ENCODE results near the gene ST7L. TPM values are rescaled to one million over a fixed set of nuclear protein-coding genes. Genes with fewer than 3 reads are reported as not detected.
"Not testable (repeated sequence)": the region's sequence is repeated elsewhere in the genome, so short reads cannot be mapped to it uniquely, and the experiment has no call there.

Gene ST7L, protein sequence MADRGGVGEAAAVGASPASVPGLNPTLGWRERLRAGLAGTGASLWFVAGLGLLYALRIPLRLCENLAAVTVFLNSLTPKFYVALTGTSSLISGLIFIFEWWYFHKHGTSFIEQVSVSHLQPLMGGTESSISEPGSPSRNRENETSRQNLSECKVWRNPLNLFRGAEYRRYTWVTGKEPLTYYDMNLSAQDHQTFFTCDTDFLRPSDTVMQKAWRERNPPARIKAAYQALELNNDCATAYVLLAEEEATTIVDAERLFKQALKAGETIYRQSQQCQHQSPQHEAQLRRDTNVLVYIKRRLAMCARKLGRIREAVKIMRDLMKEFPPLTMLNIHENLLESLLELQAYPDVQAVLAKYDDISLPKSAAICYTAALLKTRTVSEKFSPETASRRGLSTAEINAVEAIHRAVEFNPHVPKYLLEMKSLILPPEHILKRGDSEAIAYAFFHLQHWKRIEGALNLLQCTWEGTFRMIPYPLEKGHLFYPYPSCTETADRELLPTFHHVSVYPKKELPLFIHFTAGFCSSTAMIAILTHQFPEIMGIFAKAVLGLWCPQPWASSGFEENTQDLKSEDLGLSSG
- polyA plus RNA-seq (2013, experiment 1 of 2), result 12.6 TPM
- 12.5 TPM for polyA plus RNA-seq (2013, experiment 2 of 2)

DNA sequence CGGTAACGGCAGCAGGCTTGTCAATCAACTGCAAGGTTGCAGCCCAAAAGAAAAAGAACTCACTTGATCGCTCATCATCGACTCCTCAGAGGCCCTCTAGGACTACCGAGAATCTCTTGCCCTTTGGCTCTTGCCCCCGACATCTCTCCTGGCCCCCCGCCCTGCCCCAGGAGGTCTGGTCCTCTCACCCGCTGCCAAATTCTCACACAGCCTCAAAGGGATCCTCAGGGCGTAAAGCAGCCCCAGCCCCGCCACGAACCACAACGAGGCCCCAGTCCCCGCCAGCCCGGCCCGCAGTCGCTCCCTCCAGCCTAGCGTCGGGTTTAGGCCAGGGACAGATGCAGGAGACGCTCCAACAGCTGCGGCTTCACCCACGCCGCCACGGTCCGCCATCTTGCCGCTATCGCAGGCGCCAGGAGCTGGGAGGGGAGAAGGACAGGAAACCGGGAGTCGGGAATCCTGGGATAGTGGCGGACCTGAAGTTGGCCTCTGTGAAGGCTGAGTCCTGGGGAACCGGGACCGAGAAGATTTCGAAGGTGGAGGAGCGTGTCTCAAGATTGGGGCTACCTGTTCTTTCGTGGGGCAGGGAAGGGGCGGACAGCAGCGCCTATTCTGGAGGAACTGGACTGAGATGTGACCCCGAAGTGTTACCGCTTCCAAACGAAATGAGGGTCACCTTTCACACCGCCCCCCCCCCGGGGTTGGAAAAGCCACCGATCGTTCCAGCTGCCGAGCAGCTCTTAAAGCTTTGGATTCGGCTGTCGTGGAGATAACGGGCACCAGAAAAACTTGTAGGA lies at the start of gene ST7L:
TSS of gene ST7L (minus strand) at position 421 of the 797 bp plus-strand sequence. CDS start at position 393, 28 bp downstream.
- H3K27me3 ChIP-seq (ENCODE audit: insufficient read depth, low read length), result no peaks in the 10 kb centered on the region
- H3K4me3 ChIP-seq (ENCODE audit: low read length), result peak within 1 kb of the TSS; percentile 92
- WGBS, result under 1% methylated on average over 48 of the region's 48 CpGs
- H3K36me3 ChIP-seq (ENCODE audit: insufficient read depth, low read length), result peaks cover 24% of the 10 kb centered on the region
- peak within 1 kb of the TSS; percentile 95 for H3K9ac ChIP-seq (ENCODE audit: low read depth, low read length)
- H3K4me1 ChIP-seq (ENCODE audit: insufficient read depth, low read length), result peaks cover 11% of the 10 kb centered on the region; the same call in 1 of the 2 replicates
- H3K27ac ChIP-seq (ENCODE audit: low read depth, low read length), result peak within 1 kb of the TSS; percentile 96
- no peaks in the 10 kb centered on the region for H3K9me3 ChIP-seq (ENCODE audit: insufficient read depth, low read depth, low read length)

DNA sequence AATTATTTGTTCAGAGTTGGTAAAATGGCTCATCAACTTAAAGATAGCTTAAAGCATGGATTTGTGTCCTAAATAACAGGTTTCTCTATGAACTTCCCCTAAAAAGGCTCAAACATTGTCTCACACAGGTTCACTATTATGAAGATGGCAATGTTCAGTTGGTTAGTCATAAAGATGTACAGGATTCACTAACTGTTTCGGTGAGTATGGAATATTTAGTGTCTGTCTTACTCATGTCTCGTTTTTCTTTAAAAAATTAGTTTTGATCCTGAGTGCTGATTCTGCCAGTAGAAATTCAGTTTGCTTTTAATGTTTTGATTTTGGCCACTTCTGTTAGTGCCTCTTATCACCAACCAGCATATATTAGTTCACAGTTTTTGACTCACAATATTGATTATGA lies 48.0 kb upstream of the ST7L start:
- 89% methylated on average over 2 of the region's 2 CpGs for WGBS
- Histone ChIP-seq H3K9me3 (ENCODE audit: insufficient read depth, low read depth, low read length) (no peaks in the 10 kb centered on the region), H3K9ac (ENCODE audit: low read depth, low read length) (no peak overlapping the region), H3K4me1 (ENCODE audit: insufficient read depth, low read length) (peaks cover 11% of the 10 kb centered on the region), H3K36me3 (ENCODE audit: insufficient read depth, low read length) (peaks cover 94% of the 10 kb centered on the region), H3K4me3 (ENCODE audit: low read length) (no peak overlapping the region), H3K27ac (ENCODE audit: low read depth, low read length) (no peak overlapping the region), H3K27me3 (ENCODE audit: insufficient read depth, low read length) (no peaks in the 10 kb centered on the region)

DNA sequence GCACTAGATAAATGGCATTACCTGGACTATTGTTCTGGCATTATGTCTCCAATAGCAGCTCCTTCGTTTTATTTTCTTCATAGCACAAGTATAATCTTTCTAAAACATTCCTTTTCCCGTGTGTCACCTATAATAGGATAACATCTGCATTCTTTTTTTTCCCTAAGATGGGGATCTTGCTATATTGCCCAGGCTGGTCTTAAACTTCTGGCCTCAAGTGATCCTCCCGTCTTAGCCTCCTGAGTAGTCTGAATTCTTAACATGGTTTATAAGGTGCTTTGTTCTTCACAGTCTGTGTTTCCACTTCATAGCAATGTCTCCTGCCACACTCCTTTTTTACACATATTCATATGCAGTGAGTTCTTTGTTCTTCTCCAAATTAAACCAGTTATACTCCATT lies 46.9 kb upstream of the ST7L start:
- Histone ChIP-seq H3K36me3 (ENCODE audit: insufficient read depth, low read length) (peaks cover 95% of the 10 kb centered on the region), H3K27me3 (ENCODE audit: insufficient read depth, low read length) (no peaks in the 10 kb centered on the region), H3K9me3 (ENCODE audit: insufficient read depth, low read depth, low read length) (no peaks in the 10 kb centered on the region), H3K4me3 (ENCODE audit: low read length) (no peak overlapping the region), H3K27ac (ENCODE audit: low read depth, low read length) (no peak overlapping the region), H3K9ac (ENCODE audit: low read depth, low read length) (no peak overlapping the region), H3K4me1 (ENCODE audit: insufficient read depth, low read length) (peaks cover under 1% of the 10 kb centered on the region; the same call in 1 of the 2 replicates)
- WGBS, result 93% methylated on average over 3 of the region's 3 CpGs

DNA sequence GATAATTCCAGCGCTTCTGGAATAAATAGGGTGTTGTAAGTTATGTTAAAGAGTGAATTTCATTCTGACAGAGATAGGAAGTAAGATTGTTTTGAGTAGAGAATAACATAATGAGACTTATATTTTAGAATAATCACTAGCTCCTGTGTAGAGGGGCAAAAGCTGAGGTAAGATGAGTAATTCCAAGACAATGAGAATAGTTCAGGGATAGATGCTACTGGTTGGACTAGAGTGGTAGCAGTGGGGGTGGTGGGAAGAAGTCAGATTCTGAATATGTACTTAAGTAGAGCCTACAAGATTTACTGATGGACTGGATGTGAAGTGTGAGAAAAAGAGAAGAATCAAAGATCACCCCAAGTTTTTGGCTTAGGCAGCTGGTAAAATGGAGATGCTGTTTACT lies 32.3 kb upstream of the ST7L start:
- no peaks in the 10 kb centered on the region for H3K4me1 ChIP-seq (ENCODE audit: insufficient read depth, low read length)
- H3K9me3 ChIP-seq (ENCODE audit: insufficient read depth, low read depth, low read length), result no peaks in the 10 kb centered on the region
- H3K9ac ChIP-seq (ENCODE audit: low read depth, low read length), result no peak overlapping the region
- H3K27me3 ChIP-seq (ENCODE audit: insufficient read depth, low read length), result no peaks in the 10 kb centered on the region
- peaks cover 96% of the 10 kb centered on the region for H3K36me3 ChIP-seq (ENCODE audit: insufficient read depth, low read length)
- H3K27ac ChIP-seq (ENCODE audit: low read depth, low read length), result no peak overlapping the region
- 89% methylated on average over 1 of the region's 1 CpG for WGBS
- H3K4me3 ChIP-seq (ENCODE audit: low read length), result no peak overlapping the region

DNA sequence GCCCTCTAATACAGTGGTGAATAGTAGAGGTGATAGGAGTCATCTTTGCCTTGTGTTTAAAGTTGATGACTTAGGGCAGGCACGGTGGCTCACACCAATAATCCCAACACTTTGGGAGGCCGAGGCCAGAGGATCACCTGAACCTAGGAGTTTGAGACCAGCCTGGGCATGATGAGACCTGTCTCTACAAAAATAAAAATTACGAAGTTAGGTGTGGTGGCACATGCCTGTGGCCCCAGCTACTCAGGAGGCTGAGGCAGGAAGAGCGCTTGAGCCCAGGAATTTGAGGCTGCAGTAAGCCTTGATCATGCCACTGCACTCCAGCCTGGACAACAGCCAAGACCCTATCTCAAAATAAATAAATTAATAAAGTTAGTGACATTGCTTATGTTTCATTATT lies 27.3 kb upstream of the ST7L start:
- H3K36me3 ChIP-seq (ENCODE audit: insufficient read depth, low read length), result peaks cover 61% of the 10 kb centered on the region
- no peak overlapping the region for H3K9ac ChIP-seq (ENCODE audit: low read depth, low read length)
- no peak overlapping the region for H3K27ac ChIP-seq (ENCODE audit: low read depth, low read length)
- no peaks in the 10 kb centered on the region for H3K9me3 ChIP-seq (ENCODE audit: insufficient read depth, low read depth, low read length)
- H3K4me3 ChIP-seq (ENCODE audit: low read length), result no peak overlapping the region
- no peaks in the 10 kb centered on the region for H3K27me3 ChIP-seq (ENCODE audit: insufficient read depth, low read length)
- WGBS, result 92% methylated on average over 4 of the region's 4 CpGs
- H3K4me1 ChIP-seq (ENCODE audit: insufficient read depth, low read length), result no peaks in the 10 kb centered on the region; the same call in 1 of the 2 replicates

DNA sequence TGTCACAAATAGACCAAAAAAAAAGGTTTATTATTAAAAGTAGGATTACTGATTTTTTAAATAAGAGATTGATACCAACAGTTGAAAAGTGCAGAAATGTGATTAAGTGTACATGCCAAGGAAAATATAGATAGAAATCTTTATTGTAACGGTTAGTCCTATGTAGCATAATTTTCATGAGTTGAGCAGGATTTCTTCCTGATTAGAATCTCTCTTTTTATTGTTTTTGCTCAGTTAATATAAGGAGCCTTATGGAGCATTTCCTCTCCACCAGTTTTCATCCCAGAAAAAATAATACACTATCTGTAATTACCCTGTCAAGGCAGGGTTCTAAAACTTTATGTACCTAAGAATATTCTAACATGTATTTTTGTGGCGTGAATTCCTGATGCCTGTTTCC lies 24.1 kb upstream of the ST7L start:
- no peak overlapping the region for H3K9ac ChIP-seq (ENCODE audit: low read depth, low read length)
- no peaks in the 10 kb centered on the region; the same call in 1 of the 2 replicates for H3K4me1 ChIP-seq (ENCODE audit: insufficient read depth, low read length)
- H3K36me3 ChIP-seq (ENCODE audit: insufficient read depth, low read length), result peaks cover 34% of the 10 kb centered on the region
- H3K9me3 ChIP-seq (ENCODE audit: insufficient read depth, low read depth, low read length), result peaks cover 6% of the 10 kb centered on the region; the same call in 1 of the 2 replicates
- no peaks in the 10 kb centered on the region for H3K27me3 ChIP-seq (ENCODE audit: insufficient read depth, low read length)
- 98% methylated on average over 2 of the region's 2 CpGs for WGBS
- H3K27ac ChIP-seq (ENCODE audit: low read depth, low read length), result no peak overlapping the region
- H3K4me3 ChIP-seq (ENCODE audit: low read length), result no peak overlapping the region

DNA sequence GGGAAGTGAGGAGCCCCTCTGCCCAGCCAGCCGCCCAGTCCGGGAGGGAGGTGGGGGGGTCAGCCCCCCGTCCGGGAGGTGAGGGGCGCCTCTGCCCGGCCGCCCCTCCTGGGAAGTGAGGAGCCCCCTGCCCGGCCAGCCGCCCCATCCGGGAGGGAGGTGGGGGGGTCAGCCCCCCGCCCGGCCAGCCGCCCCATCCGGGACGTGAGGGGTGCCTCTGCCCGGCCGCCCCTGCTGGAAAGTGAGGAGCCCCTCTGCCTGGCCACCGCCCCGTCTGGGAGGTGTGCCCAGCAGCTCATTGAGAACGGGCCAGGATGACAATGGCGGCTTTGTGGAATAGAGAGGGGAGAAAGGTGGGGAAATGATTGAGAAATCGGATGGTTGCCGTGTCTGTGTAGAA lies 21.5 kb upstream of the ST7L start:
- H3K9me3 ChIP-seq (ENCODE audit: insufficient read depth, low read depth, low read length); H3K27ac ChIP-seq (ENCODE audit: low read depth, low read length); H3K4me3 ChIP-seq (ENCODE audit: low read length); H3K27me3 ChIP-seq (ENCODE audit: insufficient read depth, low read length); H3K9ac ChIP-seq (ENCODE audit: low read depth, low read length); H3K4me1 ChIP-seq (ENCODE audit: insufficient read depth, low read length): not testable (repeated sequence)
- H3K36me3 ChIP-seq (ENCODE audit: insufficient read depth, low read length), result peaks cover 15% of the 10 kb centered on the region
- 94% methylated on average over 23 of the region's 23 CpGs for WGBS

DNA sequence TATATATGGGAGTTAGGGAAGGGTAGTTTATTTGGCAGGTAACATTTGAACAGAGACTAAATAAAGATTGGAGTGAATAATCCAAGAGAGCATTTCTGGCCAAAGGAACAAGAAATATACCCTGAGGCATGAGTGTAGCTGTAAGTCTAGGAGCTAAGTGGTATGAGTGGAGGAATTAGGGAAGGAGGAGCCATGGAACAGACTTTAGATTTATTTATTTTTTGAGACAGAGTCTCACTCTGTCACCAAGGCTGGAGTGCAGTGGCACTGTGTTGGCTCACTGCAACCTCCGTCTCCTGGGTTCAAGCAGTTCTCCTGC lies 19.1 kb upstream of the ST7L start:
- Histone ChIP-seq H3K9ac (ENCODE audit: low read depth, low read length) (no peak overlapping the region), H3K4me1 (ENCODE audit: insufficient read depth, low read length) (peaks cover 7% of the 10 kb centered on the region), H3K4me3 (ENCODE audit: low read length) (no peak overlapping the region), H3K27me3 (ENCODE audit: insufficient read depth, low read length) (no peaks in the 10 kb centered on the region), H3K9me3 (ENCODE audit: insufficient read depth, low read depth, low read length) (peaks cover 6% of the 10 kb centered on the region; the same call in 1 of the 2 replicates), H3K36me3 (ENCODE audit: insufficient read depth, low read length) (peaks cover 3% of the 10 kb centered on the region; the same call in 1 of the 2 replicates), H3K27ac (ENCODE audit: low read depth, low read length) (no peak overlapping the region)
- WGBS, result 93% methylated on average over 1 of the region's 1 CpG

DNA sequence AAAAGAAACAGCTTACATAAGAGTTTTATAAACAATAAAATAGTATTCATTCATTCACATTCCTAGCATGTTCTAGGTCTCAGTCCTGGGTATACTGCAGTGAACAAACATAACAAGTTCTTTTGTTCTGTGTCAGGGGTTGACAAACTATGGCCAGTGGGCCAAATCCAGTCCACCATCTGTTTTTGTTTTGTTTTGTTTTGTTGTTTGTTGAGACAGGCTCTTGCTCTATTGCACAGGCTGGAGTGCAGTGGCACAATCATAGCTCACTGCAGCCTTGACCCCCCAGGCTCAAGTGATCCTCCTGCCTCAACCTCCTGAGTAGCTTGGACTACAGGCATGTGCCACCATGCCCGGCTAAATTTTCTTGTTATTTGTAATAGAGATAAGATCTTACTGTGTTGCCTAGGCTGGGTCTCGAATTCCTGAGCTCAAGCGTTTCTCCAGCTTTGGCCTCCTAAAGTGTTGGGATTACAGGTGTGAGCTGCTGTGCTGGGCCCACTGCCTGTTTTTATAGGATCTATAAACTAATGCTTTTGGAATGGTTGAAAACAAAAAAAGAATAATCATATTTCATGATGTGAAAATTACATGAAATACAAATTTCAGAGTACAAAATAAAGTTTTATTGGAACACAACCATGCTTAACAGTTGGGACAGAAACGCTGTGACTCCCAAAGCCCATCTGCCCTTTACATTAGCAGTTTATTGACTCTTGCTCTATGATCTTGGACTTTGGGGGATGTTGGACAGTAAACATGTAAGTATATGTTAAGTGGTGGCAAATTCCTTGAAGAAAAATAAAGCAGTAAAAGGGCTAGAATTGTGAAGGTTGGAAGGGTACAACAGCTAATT lies 18.5 kb upstream of the ST7L start:
- Histone ChIP-seq H3K4me1 (ENCODE audit: insufficient read depth, low read length) (peaks cover 7% of the 10 kb centered on the region), H3K27me3 (ENCODE audit: insufficient read depth, low read length) (no peaks in the 10 kb centered on the region), H3K9ac (ENCODE audit: low read depth, low read length) (no peak overlapping the region), H3K27ac (ENCODE audit: low read depth, low read length) (no peak overlapping the region), H3K36me3 (ENCODE audit: insufficient read depth, low read length) (peaks cover 3% of the 10 kb centered on the region; the same call in 1 of the 2 replicates), H3K9me3 (ENCODE audit: insufficient read depth, low read depth, low read length) (peaks cover 6% of the 10 kb centered on the region; the same call in 1 of the 2 replicates), H3K4me3 (ENCODE audit: low read length) (no peak overlapping the region)
- 88% methylated on average over 4 of the region's 4 CpGs for WGBS

DNA sequence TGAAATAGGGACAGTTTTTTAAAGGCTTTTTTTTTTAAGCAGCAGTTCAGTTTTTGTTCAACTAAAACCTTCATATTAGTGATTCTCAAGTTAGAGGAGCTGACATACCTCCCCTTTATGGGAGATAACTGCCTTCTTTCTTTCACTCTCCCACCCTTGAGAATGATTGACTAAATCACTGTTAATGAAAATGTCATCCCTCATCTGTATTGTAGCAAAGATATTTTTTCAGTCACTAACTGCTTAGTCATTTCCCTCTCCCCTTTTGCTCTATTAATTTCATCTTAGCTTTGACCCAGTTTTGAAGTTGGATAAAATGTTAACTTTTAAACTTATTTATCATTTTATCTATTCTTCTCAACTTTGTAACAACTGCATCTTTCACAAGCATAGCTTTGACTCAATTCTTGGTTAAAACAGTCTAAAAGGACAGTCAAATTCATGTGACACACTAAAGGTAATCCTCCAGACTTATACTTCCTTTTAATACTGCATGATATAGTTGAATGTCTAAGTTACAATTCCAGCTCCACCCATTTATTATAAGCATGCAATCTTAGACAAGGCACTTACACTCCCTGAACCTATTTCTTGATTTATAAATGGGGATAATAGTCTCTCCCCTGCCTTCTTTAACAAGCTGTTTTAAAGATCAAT lies 17.8 kb upstream of the ST7L start:
- no peak overlapping the region for H3K27ac ChIP-seq (ENCODE audit: low read depth, low read length)
- peaks cover 7% of the 10 kb centered on the region for H3K4me1 ChIP-seq (ENCODE audit: insufficient read depth, low read length)
- H3K36me3 ChIP-seq (ENCODE audit: insufficient read depth, low read length), result peaks cover 3% of the 10 kb centered on the region; the same call in 1 of the 2 replicates
- peaks cover 6% of the 10 kb centered on the region; the same call in 1 of the 2 replicates for H3K9me3 ChIP-seq (ENCODE audit: insufficient read depth, low read depth, low read length)
- H3K9ac ChIP-seq (ENCODE audit: low read depth, low read length), result no peak overlapping the region
- no peak overlapping the region for H3K4me3 ChIP-seq (ENCODE audit: low read length)
- H3K27me3 ChIP-seq (ENCODE audit: insufficient read depth, low read length), result no peaks in the 10 kb centered on the region

Measured in HUES64 (cell line).